HepG2 (cell line): ENCODE results near the gene UBL3. TPM values are rescaled to one million over a fixed set of nuclear protein-coding genes. Genes with fewer than 3 reads are reported as not detected.

ENCODE experiments used
- ATAC-seq: fragments of 200-7000 bp; cut with Tn5 transposase; 3 replicates; pipeline ENCODE4 v1.9.1; 2020; ENCODE audit warnings: mild to moderate bottlenecking, moderate library complexity
- BruUV-seq: library from RNA; stranded (reverse); fragments of 400-500 nt; replicated peaks from 2 replicates; lab custom pipeline; 2021; lab: Mats Ljungman, UMichigan
- CTCF ChIA-PET: fragments of 300-600 bp; formaldehyde crosslinking; extraction: SDS; loops from one replicate; lab custom pipeline; 2021; ENCODE audit warnings: low total read pairs, inconsistent platforms, low intra/inter-chr PET ratio; lab: Yijun Ruan, JAX
- POLR2A ChIA-PET: fragments of 350-600 bp; sonication (Branson Sonifier 250); formaldehyde crosslinking; loops from one replicate; lab custom pipeline; 2020; ENCODE audit warnings: antibody characterized with exemption, inconsistent platforms; lab: Yijun Ruan, JAX
- DNase-seq: peaks from one replicate; pipeline ENCODE4 v3.0.0-alpha.2; 2015; ENCODE audit warnings: low spot score
- FAIRE-seq: peaks from 3 replicates; lab custom pipeline; 2011; peaks lifted over from hg19 to GRCh38; lab: Jason Lieb, UNC
- H2AFZ ChIP-seq: one replicate; pipeline ENCODE4 v1.6.1; 2011; ENCODE audit warnings: low read length, inconsistent platforms
- H3K27ac ChIP-seq: fragments of 300-600 bp; 3 replicates; pipeline ENCODE4 v1.8.0; 2011; ENCODE audit warnings: mixed run types, mild to moderate bottlenecking, mixed read lengths, low read length, inconsistent platforms; ENCODE audit not compliant: insufficient read depth; ENCODE audit errors: extremely low read length
- H3K27me3 ChIP-seq, 2 experiments: fragments of 200-600 bp in 1 of 2; 2 replicates in 1 of 2; 3 replicates in 1 of 2; pipeline versions ENCODE4 v1.6.0 to v1.8.0; 2011; ENCODE audit warnings: low read length in 2 of 2, mild to moderate bottlenecking in 2 of 2, moderate library complexity in 2 of 2, inconsistent platforms in 1 of 2; ENCODE audit not compliant: insufficient read depth in 2 of 2, control insufficient read depth in 1 of 2
- H3K36me3 ChIP-seq, 2 experiments: fragments of 200-600 bp in 1 of 2; replicated peaks in 1 of 2; 2 replicates in 1 of 2; 3 replicates in 1 of 2; pipeline versions ENCODE4 v1.5.1 to v1.8.0; 2011; ENCODE audit warnings: low read length in 2 of 2, inconsistent platforms in 1 of 2; ENCODE audit not compliant: insufficient read depth in 2 of 2, control insufficient read depth in 1 of 2
- H3K4me1 ChIP-seq: 2 replicates; pipeline ENCODE4 v1.5.1; 2012; ENCODE audit warnings: low read length, inconsistent platforms; ENCODE audit not compliant: insufficient read depth
- H3K4me2 ChIP-seq: 2 replicates; pipeline ENCODE4 v1.6.0; 2011; ENCODE audit warnings: low read depth, low read length, inconsistent platforms
- H3K4me3 ChIP-seq, 3 experiments: fragments of 200-600 bp in 1 of 3; sonication (generic), shearing (Covaris generic) in 1 of 3; replicated peaks in 1 of 3; 2 replicates each; pipeline ENCODE4 v1.5.1; 2011 to 2016; ENCODE audit warnings: low read length in 3 of 3, inconsistent platforms in 2 of 3, low read depth in 2 of 3, mild to moderate bottlenecking in 2 of 3, control low read depth in 1 of 3, mixed read lengths in 1 of 3; ENCODE audit not compliant: insufficient read depth in 1 of 3
- H3K79me2 ChIP-seq: one replicate; pipeline ENCODE4 v1.6.1; 2011; ENCODE audit warnings: low read length, inconsistent platforms; ENCODE audit not compliant: insufficient read depth
- H3K9ac ChIP-seq: 2 replicates; pipeline ENCODE4 v1.6.0; 2011; ENCODE audit warnings: mild to moderate bottlenecking, low read depth, low read length, inconsistent platforms; ENCODE audit not compliant: insufficient read depth
- H3K9me3 ChIP-seq: 2 replicates; pipeline ENCODE4 v1.5.1; 2012; ENCODE audit warnings: mild to moderate bottlenecking, low read length
- H4K20me1 ChIP-seq: 2 replicates; pipeline ENCODE4 v1.6.0; 2011; ENCODE audit warnings: inconsistent platforms, mild to moderate bottlenecking, low read length, moderate library complexity; ENCODE audit not compliant: insufficient read depth
- CHD2 ChIP-seq: IDR thresholded peaks from 2 replicates; pipeline ENCODE4 v1.6.1; 2011; ENCODE audit warnings: low read depth, low read length, improper control_type of control experiment
- E2F5 ChIP-seq: sonication (generic); formaldehyde crosslinking; conservative IDR thresholded peaks from 2 replicates; pipeline ENCODE4 v1.4.0; 2020; ENCODE audit warnings: missing genetic modification reagents
- ESRRA ChIP-seq: sonication (generic); formaldehyde crosslinking; IDR thresholded peaks from 2 replicates; pipeline ENCODE4 v1.5.1; 2020; ENCODE audit warnings: mild to moderate bottlenecking, low read depth, missing genetic modification reagents
- HDAC6 ChIP-seq: fragments of 200-600 bp; sonication (generic); IDR thresholded peaks from 2 replicates; pipeline ENCODE4 v1.7.0; 2017; ENCODE audit warnings: mild to moderate bottlenecking, antibody characterized with exemption, low read length, low read depth
- HMGXB4 ChIP-seq, 2 experiments: sonication (generic) in 1 of 2; formaldehyde crosslinking in 1 of 2; IDR thresholded peaks; 2 replicates each; pipeline versions ENCODE4 v1.4.0 to v1.6.1; 2018 to 2020; ENCODE audit warnings: missing genetic modification reagents in 2 of 2, borderline replicate concordance in 1 of 2, low read depth in 1 of 2, mild to moderate bottlenecking in 1 of 2, missing biosample characterization in 1 of 2
- KLF15 ChIP-seq: sonication (generic); formaldehyde crosslinking; IDR thresholded peaks from 2 replicates; pipeline ENCODE4 v1.8.1; 2023; ENCODE audit warnings: borderline replicate concordance, mild to moderate bottlenecking, inconsistent platforms, missing genetic modification reagents, mixed read lengths
- MXD1 ChIP-seq: sonication (generic); formaldehyde crosslinking; IDR thresholded peaks from 2 replicates; pipeline ENCODE4 v1.4.0; 2020; ENCODE audit warnings: mild to moderate bottlenecking, missing genetic modification reagents
- MYPOP ChIP-seq: sonication (generic); formaldehyde crosslinking; IDR thresholded peaks from 2 replicates; pipeline ENCODE4 v1.8.1; 2023; ENCODE audit warnings: mild to moderate bottlenecking, moderate library complexity, missing genetic modification reagents
- MZF1 ChIP-seq: sonication (generic); formaldehyde crosslinking; IDR thresholded peaks from 2 replicates; pipeline ENCODE4 v1.8.1; 2023; ENCODE audit warnings: mild to moderate bottlenecking, missing genetic modification reagents, borderline replicate concordance
- NFE2L2 ChIP-seq: fragments of 150-350 bp; IDR thresholded peaks from 2 replicates; pipeline ENCODE4 v1.6.1; 2014; ENCODE audit warnings: low read length
- NFKB2 ChIP-seq: sonication (generic); formaldehyde crosslinking; IDR thresholded peaks from 2 replicates; pipeline ENCODE4 v1.4.0; 2020; ENCODE audit warnings: missing genetic modification reagents, borderline replicate concordance
- NKX3-1 ChIP-seq: sonication (generic); formaldehyde crosslinking; IDR thresholded peaks from 2 replicates; pipeline ENCODE4 v1.5.0; 2020; ENCODE audit warnings: missing genetic modification reagents
- RFX1 ChIP-seq: fragments of 450-650 bp; IDR thresholded peaks from 2 replicates; pipeline ENCODE4 v1.6.1; 2017
- THAP9 ChIP-seq: sonication (generic); formaldehyde crosslinking; IDR thresholded peaks from 2 replicates; pipeline ENCODE4; 2020; ENCODE audit warnings: missing genetic modification reagents, mild to moderate bottlenecking, borderline replicate concordance
- TSC22D2 ChIP-seq: sonication (generic); formaldehyde crosslinking; IDR thresholded peaks from 2 replicates; pipeline ENCODE4 v1.5.1; 2020; ENCODE audit warnings: missing genetic modification reagents, mild to moderate bottlenecking, borderline replicate concordance
- ZNF234 ChIP-seq: sonication (generic); formaldehyde crosslinking; conservative IDR thresholded peaks from 2 replicates; pipeline ENCODE4 v1.5.1; 2020; ENCODE audit warnings: mild to moderate bottlenecking, missing genetic modification reagents
- ZNF558 ChIP-seq: sonication (generic); formaldehyde crosslinking; IDR thresholded peaks from 2 replicates; pipeline ENCODE4 v1.9.0; 2022; ENCODE audit warnings: mild to moderate bottlenecking, missing genetic modification reagents, borderline replicate concordance
- ZNF790 ChIP-seq: sonication (generic); formaldehyde crosslinking; IDR thresholded peaks from 2 replicates; pipeline ENCODE4 v1.8.0; 2022; ENCODE audit warnings: missing genetic modification reagents, mild to moderate bottlenecking, borderline replicate concordance
- WGBS: methylation state at CpG from one replicate; pipeline ENCODE4 v1.1.6; 2017; ENCODE audit warnings: low lambda C conversion rate; 5-methylcytosine and 5-hydroxymethylcytosine counted together
- in situ Hi-C: cut with HindIII; loops from 2 replicates; pipeline ENCODE4 v1.10.0; 2017; ENCODE audit warnings: low pct_unique_long_range_greater_than_20kb; ENCODE audit not compliant: extremely low pct_ligation_motif_present
- intact Hi-C: fragments of 100-400 bp; cut with micrococcal nuclease; formaldehyde crosslinking; loops from one replicate; pipeline ENCODE4 v1.10.0; 2022; ENCODE audit not compliant: unreplicated experiment
- polyA plus RNA-seq, 8 experiments: library from polyadenylated mRNA; depleted of rRNA in 3 of 8; stranded (reverse) in 7 of 8; unstranded in 1 of 8; fragments of >200 nt; fragmentation: Illumina TruSeq in 4 of 8; extraction: Trizol in 4 of 8; gene quantifications; 2 replicates each; pipeline versions ENCODE4 v1.2.1 to v1.2.3, GENCODE V29; 2011 to 2016; ENCODE audit warnings: low read depth in 4 of 8, missing spikeins in 1 of 8, mixed read lengths in 1 of 8; ENCODE audit not compliant: insufficient read depth in 1 of 8
- total RNA-seq, 5 experiments: library from RNA; depleted of rRNA; stranded (reverse); fragments of >200 nt; fragmentation: Illumina TruSeq; extraction: Trizol; gene quantifications; 2 replicates each; pipeline ENCODE4 v1.2.3, GENCODE V29; 2016; ENCODE audit warnings: low read depth in 1 of 5

UBL3 gene
- total and polyA plus RNA-seq, 2 of the 13 experiments (the other 11 are each of a cell fraction or from before 2014, with no cell fraction given), result 7.4 to 9.6 TPM

- TF ChIP-seq CHD2, result no peak
- TF ChIP-seq TSC22D2, result no peak
- TF ChIP-seq ESRRA (CRISPR knock-in tag), result no peak
- TF ChIP-seq NKX3-1 (CRISPR knock-in tag), result no peak
- TF ChIP-seq KLF15, result no peak
- TF ChIP-seq THAP9 (CRISPR knock-in tag), result no peak
- no peak for TF ChIP-seq MXD1 (CRISPR knock-in tag)
- no peak for TF ChIP-seq HDAC6
- TF ChIP-seq ZNF790 (CRISPR knock-in tag), result no peak
- TF ChIP-seq NFKB2, result no peak
Observed at GRCh38 chr13:29756506-29756905, 93.9 kb downstream of the UBL3 start (continued).

- no peak for FAIRE-seq
- WGBS, result 25% methylated on average over 4 of the region's 4 CpGs
- Histone ChIP-seq H3K36me3 (no peaks in the 10 kb centered on the region), H2AFZ (no peak overlapping the region), H4K20me1 (no peaks in the 10 kb centered on the region), H3K9me3 (no peaks in the 10 kb centered on the region), H3K79me2 (no peaks in the 10 kb centered on the region), H3K4me1 (peaks cover 15% of the 10 kb centered on the region), H3K9ac (no peak overlapping the region), H3K27me3 (no peaks in the 10 kb centered on the region; a peak in 1 of 5 replicates), H3K4me2 (peak overlapping the region; percentile 12; the same call in 1 of the 2 replicates), H3K27ac (no peak overlapping the region), H3K4me3 (no peak overlapping the region)
- in situ Hi-C loops (no loop called here), intact Hi-C loops (no loop called here)
- ChIA-PET POLR2A (no interaction called here), CTCF (no interaction called here)
- no TSS peak for BruUV-seq
- ATAC-seq, result peak; percentile 34; the same call in 1 of the 3 replicates
- DNase-seq, result peak; percentile 47
- TF ChIP-seq MZF1 (no peak), RFX1 (peak; percentile 72), MYPOP (CRISPR knock-in tag) (no peak), E2F5 (CRISPR knock-in tag) (no peak), NFE2L2 (peak; percentile 74), ZNF558 (CRISPR knock-in tag) (no peak), HMGXB4 (CRISPR knock-in tag; IDR thresholded peaks at IDR 0.05; ENCODE audit: borderline replicate concordance in 1 of 2, low read depth in 1 of 2) (no peak), ZNF234 (CRISPR knock-in tag) (no peak)
Observed at GRCh38 chr13:29754473-29754806, 96.0 kb downstream of the UBL3 start.
